ENCODE results near the gene CENPV.
"Not testable (repeated sequence)": the region's sequence is repeated elsewhere in the genome, so short reads cannot be mapped to it uniquely, and the experiment has no call there.

Gene CENPV

DNA sequence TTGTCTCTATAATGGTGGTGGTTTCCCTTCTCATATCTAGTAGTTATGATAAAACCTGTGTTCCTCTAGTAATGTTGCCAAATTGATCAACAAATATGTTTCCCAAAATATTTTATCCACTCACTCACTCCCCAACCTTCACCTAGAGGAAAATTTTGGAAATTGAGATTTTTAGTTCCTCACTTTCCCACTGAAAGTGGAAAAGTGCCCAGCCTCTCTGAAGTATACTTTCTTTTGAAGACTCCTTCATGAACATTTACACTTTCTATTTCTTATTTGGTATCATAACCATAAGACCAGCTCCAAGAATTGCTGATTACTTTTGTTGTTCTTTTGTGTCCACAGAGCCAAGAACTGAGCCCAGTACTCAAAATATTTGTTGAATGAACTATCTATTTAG lies 5.1 kb upstream of the CENPV start:
- DNase-seq = no peak

DNA sequence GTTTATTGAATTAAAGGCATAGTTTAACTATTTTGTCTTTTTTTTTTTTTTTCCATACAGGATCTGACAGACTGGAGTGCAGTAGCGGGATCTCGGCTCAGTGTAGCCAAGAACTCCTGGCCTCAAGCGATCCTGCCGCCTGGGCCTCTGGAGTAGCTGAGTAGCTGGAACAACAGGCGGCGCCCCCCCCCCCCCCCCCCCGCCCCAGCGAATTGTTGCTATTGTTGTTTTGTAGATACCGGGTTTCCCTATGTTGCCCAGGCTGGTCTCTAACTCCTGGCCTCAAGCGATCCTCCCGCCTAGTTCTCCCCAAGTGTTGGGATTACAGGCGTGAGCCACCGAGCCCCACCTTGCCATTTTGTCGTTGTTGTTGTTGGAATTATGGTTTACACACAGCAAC lies 1.3 kb upstream of the CENPV start:
- no peak for DNase-seq

DNA sequence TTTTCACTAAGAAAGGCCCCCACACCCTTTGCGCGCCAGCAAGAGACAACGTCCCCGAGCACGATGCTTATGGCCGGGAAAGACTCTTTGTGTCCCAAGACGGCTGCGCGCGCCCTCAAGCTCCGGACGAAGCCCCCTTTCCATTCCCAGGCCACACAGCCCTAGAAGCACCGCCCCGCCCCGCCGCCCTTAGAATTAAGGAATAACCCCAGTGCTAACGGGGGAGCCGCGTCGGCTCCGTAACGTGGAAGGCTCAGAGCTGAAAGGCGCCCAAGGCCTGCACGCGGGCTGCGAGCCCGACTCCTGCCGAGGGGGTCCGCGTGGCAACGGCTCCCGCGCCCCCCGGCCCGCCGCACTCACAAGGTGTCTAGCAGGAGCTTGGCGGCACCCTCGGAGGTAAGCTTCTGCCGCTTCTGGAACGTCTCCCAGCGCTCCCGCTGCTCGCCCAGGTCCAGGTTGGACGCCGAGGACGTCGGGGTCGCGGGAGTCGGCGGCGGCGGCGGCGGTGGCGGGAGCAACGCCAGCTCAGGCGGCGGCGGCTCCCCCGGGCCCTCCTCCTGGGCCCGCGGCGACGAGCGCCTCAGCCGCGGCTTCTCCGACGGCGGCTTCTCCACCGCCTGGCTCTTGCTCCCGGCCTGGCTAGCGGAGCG lies 477 bp downstream of the CENPV start:
- peak; percentile 43 to 60 for DNase-seq

DNA sequence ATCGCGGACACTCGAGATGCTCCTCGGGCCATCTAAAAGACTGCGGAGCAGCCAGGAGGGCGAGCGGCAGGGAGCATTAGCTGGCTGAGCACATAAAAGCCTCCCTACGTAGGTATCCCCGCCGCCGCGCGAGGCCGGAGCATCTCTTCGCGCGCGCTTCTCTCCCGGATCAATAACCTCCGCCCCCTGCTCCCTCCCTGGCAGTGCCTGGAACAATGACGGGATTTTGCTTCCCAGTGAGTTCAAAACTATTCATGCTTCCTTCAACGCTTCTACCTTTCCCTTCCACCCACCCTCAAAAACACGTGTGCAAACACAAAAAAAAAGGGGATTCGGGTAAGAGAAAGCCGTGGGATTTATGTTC lies 984 bp downstream of the CENPV start:
- peak; percentile 43 to 60 for DNase-seq

DNA sequence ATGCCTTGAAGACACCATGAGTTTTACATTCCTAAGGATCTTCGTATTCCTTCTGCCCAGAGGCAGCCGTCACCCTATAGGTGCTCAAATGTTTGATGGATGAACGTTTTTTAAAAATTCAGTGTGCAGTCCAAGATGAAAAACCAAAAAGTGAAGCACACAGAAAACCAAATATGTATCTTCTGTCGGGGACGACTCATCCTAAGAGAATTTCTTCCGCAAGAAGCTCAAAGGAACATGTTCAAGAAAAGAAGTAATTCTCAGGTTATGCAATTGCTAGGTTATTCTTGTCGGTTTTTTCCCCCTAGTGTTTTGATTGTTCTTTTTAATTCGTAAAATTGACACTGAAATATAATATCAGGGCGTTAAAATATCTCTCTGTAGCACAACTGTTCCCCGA lies 1.4 kb downstream of the CENPV start:
- DNase-seq = no peak

DNA sequence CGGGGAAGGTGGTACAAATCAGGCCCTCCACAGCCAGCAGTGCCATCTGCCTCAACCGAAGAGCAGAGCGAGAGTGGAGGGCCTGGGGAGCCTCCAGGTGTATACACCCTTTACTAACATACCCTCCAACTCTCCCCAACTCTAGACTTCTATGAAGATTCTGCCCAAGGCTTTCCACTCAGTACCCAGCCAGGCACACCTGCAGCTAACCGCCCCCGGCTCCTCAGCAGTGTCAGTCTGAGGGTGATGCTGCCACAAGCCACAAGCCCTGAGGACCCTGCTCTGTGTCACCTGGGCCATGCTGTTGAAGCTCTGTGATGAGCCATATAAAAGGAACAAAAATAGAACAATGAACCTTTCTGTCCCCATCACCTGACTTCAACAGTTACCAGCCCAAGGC lies 3.8 kb downstream of the CENPV start:
- no peak for DNase-seq

DNA sequence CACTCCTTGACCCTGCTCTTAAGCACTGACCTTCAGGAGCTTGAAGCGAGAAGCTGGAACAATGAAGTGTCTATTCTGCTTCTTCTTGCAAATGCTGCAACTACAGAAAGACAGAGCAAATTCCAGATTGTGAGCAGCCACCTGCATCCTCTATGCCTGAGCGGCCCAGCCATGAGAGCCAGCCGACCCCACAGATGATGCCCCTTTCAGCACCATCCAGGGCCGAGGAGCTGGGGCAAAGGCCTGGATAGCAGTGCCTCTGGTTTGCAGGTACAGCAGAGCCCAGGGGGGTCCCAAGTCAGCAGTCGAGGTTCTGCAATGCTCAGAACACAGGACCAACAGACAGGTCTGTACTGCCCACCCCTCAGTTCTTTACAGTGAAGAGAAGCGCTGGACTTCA lies 4.7 kb downstream of the CENPV start:
- DNase-seq = no peak

DNA sequence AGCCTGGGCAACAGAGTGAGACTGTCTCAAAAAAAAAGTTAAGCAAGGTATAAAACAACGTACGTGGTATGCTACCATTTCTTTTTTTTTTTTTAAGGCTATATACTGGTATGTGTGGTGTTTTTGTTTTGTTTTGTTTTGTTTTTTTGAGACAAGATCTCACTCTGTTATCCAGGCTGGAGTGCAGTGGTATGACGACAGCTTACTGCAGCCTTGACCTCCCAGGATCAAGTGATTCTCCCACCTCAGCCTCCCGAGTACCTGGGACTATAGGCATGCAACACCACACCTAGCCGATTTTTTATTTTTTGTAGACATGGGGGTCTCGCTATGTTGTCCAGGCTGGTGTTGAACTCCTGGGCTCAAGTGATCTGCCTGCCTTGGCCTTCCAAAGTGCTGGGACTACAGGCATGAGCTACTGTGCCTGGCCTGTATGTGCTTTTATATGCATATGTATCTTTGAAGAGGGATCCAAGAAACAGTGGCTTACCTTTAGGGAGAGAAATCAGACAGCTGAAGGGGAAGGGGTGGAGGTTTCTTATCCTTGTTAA lies 6.5 kb downstream of the CENPV start:
- no peak for DNase-seq

DNA sequence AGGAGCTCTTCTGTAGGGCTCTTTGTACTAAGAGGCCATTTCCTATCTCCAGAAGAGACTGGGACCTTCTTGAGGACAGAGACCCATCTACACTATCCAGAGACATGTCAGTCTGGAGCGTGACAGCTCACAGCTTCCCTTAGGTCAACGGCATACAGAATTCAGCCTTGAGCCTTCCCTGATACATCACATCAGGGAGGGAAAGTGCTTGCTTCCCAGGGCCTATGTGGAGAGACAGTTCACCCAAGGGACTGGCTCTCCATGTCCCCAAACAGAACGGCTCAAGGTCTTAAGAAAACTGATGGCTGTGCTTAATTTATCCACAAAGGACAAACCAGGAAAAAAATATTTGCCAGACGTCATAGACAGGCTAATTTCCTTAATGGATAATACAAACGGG lies 7.7 kb downstream of the CENPV start:
- no peak for DNase-seq

DNA sequence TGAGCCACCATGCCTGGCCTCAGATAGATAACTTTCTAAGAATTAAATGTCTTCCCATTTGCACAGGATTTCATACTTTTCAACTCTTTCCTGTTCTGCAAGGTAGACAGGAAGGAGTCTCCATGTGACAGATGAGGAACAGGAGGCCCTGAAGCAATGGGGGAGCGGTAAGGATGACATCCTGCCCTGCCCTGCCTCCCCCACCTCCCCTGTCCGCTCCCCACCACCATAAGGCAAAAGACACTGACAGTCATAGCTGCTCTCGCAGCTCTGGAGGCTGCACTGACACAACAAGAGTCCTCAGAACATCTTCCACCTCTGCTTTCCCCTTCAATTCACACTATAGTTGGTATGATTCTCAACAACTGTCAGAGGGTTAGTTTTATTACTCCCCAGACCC lies 9.7 kb downstream of the CENPV start:
- no peak for DNase-seq

DNA sequence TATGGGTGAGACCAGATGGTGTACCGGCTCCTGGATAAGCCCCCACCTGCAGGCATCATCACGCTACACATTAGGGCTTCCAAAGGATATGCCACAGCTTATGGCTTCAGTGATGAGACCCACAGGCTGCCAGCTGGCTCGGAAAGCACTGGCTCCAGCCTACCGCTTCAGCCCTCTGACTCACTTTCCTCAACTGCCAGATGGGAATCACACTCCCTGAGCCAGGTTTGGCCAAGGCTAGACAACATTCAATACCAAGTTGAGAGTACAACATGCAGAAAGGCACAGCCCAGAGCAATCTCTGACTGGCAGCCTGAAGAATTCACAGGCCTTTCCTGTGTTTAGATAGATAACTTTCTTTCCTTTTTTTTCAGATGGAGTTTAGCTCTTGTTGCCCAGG lies 10.3 kb downstream of the CENPV start:
- no peak for DNase-seq

DNA sequence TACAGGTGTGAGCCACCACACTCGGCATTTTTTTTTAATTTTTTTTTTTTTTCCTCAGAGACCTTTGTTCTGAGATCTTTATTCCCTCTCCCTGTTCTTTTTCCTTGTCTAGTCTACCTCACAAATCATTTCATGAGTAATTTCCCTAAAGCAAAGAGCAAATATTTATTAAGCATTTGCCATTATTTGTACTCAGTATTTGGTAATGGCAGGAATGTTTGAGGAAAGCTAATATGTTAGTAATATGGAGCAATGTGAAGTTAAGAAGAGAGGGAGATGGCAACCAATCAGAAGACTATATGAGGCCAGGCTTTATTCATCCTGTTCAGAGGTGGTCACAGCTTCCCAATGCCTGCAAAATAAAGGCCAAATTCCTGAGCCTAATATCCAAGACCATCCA lies 13.3 kb downstream of the CENPV start:
- no peak for DNase-seq

DNA sequence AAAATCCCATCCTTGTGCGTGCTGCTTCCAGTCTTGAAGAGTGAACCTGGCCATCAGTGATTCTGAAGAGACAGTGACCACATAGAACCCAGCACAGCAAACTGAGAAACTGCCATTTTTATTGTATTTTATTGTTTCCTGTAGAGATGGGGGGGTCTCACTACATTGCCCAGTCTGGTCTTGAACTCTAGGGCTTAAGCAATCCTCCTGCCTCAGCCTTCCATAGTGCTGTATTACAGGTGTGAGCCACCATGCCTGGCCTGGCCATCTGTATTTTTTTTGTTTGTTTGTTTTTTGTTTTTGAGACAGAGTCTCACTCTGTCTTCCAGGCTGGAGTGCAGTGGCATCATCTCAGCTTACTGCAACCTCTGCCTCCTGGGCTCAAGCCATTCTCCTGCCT lies 13.9 kb downstream of the CENPV start:
- DNase-seq = no peak

DNA sequence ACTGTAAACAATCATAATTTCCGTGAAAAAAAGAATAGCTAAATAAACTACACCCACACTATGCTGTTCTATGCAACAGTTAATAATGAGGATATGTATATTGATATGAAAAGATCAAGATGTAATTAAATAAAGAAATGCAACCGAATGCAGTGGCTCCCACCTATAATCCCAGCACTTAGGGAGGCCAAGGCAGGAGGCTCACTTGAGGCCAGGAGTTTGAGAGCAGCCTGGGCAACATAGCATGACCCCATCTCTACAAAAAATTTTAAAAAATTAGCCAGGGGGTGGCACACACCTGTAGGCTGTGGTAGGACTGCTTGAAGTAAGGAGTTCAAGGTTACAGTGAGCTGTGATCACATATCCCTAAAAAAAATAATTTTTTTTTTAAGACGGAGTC lies 14.9 kb downstream of the CENPV start:
- DNase-seq = no peak

DNA sequence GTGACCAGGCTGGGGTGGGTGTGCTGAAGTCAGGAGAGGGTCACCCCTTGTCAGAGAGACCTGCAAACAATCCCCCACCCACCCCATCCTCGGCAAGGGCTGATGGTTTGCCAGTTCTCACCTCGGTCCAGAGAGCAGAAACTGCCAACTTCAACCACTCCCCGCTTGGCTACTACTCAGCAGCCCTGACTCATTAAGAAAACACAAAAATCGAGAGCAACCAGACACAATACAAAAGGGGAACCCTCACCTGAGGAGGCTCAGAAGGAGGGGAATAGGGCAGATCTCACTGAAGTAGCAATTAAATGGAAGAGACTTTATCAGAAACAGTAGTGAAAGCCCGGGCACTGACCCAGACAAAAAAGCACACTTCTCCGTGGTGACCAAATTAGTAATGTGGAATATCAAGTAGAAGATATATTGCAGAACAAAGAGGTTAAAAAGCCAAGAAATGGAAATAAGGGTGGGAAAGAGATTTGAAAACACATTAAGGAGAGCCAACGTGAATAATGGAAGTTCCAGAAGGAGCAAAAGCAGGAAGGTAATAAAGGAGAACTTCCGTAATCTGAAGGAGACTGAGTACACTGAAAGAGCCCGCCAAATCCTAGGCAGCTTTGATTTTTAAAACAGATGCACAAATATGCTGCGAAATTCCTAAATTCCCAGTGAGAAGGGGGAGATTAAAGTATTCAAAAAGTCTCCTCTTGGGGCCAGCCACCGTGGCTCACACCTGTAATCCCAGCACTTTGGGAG lies 23.6 kb downstream of the CENPV start:
- DNase-seq = no peak

DNA sequence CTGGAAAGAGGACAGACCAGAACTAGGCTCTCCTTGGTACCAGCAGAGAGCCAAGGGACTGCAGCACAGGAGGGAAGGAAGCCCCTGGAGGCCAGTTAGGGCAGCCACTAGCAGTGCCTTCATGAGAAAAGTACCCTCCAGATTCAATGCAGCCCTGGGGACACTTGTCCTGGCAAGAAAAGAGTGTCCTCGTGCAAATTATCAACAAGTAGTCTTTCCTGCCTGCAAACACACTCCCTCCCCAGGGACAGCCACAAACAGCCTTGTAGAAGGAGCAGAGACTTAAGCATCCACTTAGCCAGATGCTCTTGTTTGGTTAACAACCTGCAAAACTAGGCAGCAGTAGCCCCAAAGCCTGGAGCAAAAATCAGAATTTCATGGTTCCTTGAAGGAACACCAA lies 24.3 kb downstream of the CENPV start:
- DNase-seq = no peak

DNA sequence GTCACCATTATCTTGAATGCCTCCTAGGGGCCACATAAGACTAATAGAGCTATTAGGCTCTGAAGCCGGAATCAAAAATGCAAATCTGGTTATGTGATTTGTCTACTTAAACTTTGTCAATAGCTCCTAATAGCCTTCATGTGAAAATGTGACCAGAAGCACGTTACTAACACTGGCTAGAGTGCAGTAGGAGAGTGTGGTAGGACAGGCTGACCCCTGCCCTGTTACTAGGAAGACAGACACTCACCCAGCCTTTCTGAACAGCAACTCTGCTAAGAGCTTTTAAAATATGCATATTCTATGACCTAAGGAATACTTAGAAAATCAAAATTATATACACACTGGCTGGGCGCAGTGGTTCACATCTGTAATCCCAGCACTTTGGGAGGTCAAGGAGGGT lies 26.3 kb downstream of the CENPV start:
- no peak for DNase-seq

DNA sequence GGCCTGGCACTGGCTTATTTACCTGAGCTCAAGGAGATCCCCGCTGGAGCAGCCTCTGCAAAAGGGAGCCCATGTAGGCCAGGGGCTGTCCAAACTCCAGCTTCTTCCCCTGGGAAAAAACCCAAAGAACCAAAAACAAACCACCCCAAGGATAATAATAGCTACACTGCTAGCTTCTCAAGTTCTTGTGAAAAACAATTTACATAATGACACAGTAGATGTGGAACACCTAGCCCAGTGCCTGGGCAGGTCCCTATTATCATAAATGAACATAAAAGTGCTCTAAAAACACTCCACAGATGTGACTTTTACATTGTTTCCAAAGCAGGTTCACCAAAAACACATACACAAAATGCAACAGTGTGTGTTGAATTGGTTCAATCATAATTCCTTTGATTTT lies 27.3 kb downstream of the CENPV start:
- no peak for DNase-seq

DNA sequence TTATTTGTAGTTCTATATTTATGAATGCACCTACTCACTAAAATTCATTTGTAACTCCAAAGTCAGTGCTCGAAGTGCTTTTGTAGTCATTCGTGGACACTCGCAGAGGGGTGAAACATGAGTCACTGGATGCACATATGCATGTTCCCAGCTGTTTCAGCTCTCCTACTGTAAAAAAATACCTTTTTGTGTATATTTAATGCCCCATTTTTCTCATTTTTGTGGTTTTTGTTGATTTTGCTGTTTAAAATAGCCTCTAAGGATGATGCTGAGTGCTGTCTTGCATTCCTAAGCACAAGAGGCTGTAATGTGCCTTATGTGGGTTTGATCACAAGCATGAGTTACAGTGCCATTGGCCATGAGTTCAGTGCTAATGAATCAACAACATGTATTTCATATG lies 30.6 kb downstream of the CENPV start:
- DNase-seq = no peak

DNA sequence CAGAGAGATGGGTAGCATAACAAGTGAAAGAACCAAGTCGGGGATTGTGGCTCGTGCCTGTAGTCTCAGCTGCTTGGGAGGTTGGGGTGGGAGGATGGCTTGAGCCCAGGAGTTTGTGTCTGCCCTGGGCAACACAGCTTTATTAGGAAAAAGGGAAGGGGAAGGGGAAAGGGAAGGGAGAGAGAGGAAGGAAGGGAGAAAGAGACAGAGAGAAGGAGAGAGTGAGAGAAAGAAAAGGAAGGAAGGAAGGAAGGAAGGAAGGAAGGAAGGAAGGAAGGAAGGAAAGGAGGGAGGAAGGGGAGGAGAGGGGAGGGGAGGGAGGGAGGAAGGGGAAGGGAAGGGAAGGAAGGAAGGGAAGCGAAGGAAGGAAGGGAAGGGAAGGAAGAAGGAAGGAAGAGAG lies 33.3 kb downstream of the CENPV start:
- no peak for DNase-seq

DNA sequence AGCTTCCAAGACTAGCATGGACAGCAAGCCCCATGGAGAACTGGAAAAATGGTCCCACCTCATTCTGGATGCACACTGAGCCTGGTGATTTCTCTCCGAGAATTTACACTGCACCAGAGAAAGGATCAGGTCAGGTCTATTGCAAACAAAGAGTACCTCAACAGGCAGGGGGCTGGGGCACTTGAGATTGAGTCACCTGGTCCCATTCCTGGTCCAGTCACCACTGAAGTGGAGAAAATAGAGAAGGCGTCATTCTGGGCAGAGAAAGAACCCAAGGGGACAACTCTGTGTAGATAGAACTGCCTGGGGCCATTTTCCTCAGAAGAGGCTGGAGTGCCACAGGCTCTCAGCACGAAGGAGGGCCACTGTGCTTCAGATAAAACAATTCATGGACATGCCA lies 38.4 kb downstream of the CENPV start:
- DNase-seq = no peak

DNA sequence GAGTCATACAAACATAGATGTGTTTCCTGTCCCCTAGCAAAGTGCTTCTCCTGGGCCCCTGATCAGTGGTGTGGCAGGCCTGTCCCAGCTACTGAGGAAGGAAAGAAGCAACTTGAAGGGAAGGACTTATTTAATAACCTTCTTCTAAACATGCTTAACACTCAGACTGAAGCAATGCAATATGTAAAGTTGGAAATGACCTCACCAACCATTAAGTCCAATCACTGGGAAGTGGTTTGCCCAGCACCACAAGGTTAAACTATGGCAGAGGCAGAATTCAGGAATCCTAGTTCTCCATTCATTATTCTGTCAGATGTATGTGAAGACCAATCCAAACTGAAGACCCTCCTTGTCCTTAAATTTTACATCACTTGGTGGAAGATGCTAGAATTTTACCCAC lies 39.1 kb downstream of the CENPV start:
- no peak for DNase-seq

DNA sequence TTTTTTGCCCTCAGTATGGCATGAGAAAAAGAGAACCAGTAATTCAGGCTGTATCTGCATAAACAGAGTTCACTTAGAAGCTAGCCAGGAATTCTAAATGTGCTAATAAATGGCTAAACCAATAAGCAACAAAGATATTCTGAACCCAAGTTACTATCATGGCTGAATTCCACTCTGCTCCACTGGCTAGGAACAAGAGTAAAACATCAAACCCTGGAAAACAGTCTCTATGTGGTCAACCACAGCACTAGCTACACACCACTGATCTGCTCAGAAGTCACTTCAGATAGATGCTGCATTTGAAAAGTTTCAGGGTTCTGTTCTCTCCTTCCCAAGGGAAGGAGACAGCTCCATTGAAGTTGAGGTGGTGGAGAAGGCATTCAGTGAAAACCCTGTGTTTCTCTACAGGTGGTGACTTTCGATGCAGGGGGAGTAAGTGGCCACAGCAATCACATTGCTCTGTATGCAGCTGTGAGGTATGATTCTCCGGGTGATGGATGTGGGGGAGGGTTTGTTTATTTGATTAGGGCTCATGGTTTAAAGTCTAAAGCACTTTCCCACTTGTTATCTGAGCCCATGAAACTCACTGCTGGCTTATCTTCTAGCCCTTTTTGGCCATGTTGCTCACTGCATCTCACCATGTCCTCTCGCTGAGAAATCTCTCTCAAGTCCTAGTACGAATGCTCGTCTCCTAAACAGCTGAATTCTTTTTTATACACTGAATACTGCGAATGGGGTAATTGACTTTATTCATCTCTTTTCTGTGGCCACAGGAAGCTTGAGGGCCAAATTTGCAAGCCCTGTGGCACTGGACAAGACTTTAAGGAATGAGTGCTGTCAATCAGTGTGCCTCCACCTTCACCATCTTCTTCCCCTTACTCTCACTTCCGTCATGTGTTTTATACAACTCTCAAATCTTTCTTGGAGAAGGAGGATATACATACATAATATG lies 39.9 kb downstream of the CENPV start:
- DNase-seq = no peak

DNA sequence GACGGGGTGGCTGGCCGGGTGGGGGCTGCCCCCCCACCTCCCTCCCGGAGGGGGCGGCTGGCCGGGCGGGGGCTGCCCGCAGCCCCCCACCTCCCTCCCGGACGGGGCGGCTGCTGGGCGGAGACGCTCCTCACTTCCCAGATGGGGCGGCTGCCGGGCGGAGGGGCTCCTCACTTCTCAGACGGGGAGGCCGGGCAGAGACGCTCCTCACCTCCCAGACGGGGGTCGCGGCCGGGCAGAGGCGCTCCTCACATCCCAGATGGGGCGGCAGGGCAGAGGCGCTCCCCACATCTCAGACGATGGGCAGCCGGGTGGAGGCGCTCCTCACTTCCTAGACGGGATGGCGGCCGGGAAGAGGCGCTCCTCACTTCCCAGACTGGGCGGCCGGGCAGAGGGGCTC lies 41.2 kb downstream of the CENPV start:
- DNase-seq = not testable (repeated sequence)
